ENCODE results near the gene EGF. TPM values are rescaled to one million over a fixed set of nuclear protein-coding genes. Genes with fewer than 3 reads are reported as not detected.

Gene EGF
- total RNA-seq, 1 experiment from 2014 or later = 0.25 TPM

- Histone ChIP-seq H3K36me3 (ENCODE audit: control insufficient read depth, insufficient read depth, low read length) (no peaks in the 10 kb centered on the region), H3K4me1 (peaks cover 8% of the 10 kb centered on the region; the same call in 1 of the 2 replicates), H3K4me3 (ENCODE audit: low read depth, low read length) (no peak overlapping the region), H3K9me3 (no peaks in the 10 kb centered on the region), H3K27me3 (replicated peaks; ENCODE audit: control insufficient read depth, insufficient read depth, low read length) (no peaks in the 10 kb centered on the region)
- intact Hi-C loops (cut with micrococcal nuclease; ENCODE audit: unreplicated experiment) = loop anchor here (2.0 to 5.0 kb wide), 2 partner anchors 153 to 557 kb away; partner anchors contain the start of gene RRH
- CTCF ChIA-PET = no interaction called here
- TF ChIP-seq CTCF (IDR thresholded peaks at IDR 0.05; ENCODE audit: insufficient read depth in 1 of 2, low read depth in 1 of 2, low read length in 1 of 2, severe bottlenecking in 1 of 2, unreplicated experiment in 1 of 2) = no peak
- no peaks in the 10 kb centered on the region for H3K36me3 Mint-ChIP-seq (ENCODE audit: insufficient read depth, unreplicated experiment)
- DNase-seq = no peak
- POLR2A ChIA-PET = interaction anchor here (0.6 kb wide), 1 partner anchor 764 kb away, joined by 5 read pairs; no protein-coding TSS in a partner anchor
- no peaks in the 10 kb centered on the region for H3K27me3 Mint-ChIP-seq (ENCODE audit: insufficient read depth, unreplicated experiment)
- H3K9me3 Mint-ChIP-seq (ENCODE audit: unreplicated experiment) = no peaks in the 10 kb centered on the region
- BruUV-seq (replicated peaks) = no TSS peak
- H3K4me3 Mint-ChIP-seq (ENCODE audit: unreplicated experiment) = no peak overlapping the region
- H3K4me1 Mint-ChIP-seq (ENCODE audit: low read depth, unreplicated experiment) = no peaks in the 10 kb centered on the region
- no peak overlapping the region for H3K27ac Mint-ChIP-seq (ENCODE audit: unreplicated experiment)
These were observed 67.4 kb downstream of the EGF start for GRCh38 chr4:109979920-109980717.

GRCh38 chr4:109981936-109982335 is 69.3 kb downstream of the EGF start:
- ChIA-PET CTCF (no interaction called here), POLR2A (no interaction called here)
- H3K27me3 ChIP-seq (replicated peaks; ENCODE audit: control insufficient read depth, insufficient read depth, low read length) = no peaks in the 10 kb centered on the region
- no peak for DNase-seq
- H3K4me3 ChIP-seq (ENCODE audit: low read depth, low read length) = no peak overlapping the region
- no peaks in the 10 kb centered on the region for H3K4me1 Mint-ChIP-seq (ENCODE audit: low read depth, unreplicated experiment)
- TF ChIP-seq CTCF (IDR thresholded peaks at IDR 0.05; ENCODE audit: insufficient read depth in 1 of 2, low read depth in 1 of 2, low read length in 1 of 2, severe bottlenecking in 1 of 2, unreplicated experiment in 1 of 2) = no peak
- H3K9me3 Mint-ChIP-seq (ENCODE audit: unreplicated experiment) = no peaks in the 10 kb centered on the region
- no TSS peak for BruUV-seq (replicated peaks)
- intact Hi-C loops (cut with micrococcal nuclease; ENCODE audit: unreplicated experiment) = no loop called here
- no peaks in the 10 kb centered on the region for H3K27me3 Mint-ChIP-seq (ENCODE audit: insufficient read depth, unreplicated experiment)
- H3K27ac Mint-ChIP-seq (ENCODE audit: unreplicated experiment) = no peak overlapping the region
- no peak overlapping the region for H3K4me3 Mint-ChIP-seq (ENCODE audit: unreplicated experiment)
- no peaks in the 10 kb centered on the region for H3K36me3 Mint-ChIP-seq (ENCODE audit: insufficient read depth, unreplicated experiment)
- H3K4me1 ChIP-seq = peaks cover 8% of the 10 kb centered on the region; the same call in 1 of the 2 replicates
- H3K36me3 ChIP-seq (ENCODE audit: control insufficient read depth, insufficient read depth, low read length) = no peaks in the 10 kb centered on the region
- no peaks in the 10 kb centered on the region for H3K9me3 ChIP-seq

GRCh38 chr4:109982521-109982920 is 69.8 kb downstream of the EGF start:
- Histone ChIP-seq H3K36me3 (ENCODE audit: control insufficient read depth, insufficient read depth, low read length) (no peaks in the 10 kb centered on the region), H3K9me3 (no peaks in the 10 kb centered on the region), H3K4me3 (ENCODE audit: low read depth, low read length) (no peak overlapping the region), H3K27me3 (replicated peaks; ENCODE audit: control insufficient read depth, insufficient read depth, low read length) (no peaks in the 10 kb centered on the region), H3K4me1 (peaks cover 8% of the 10 kb centered on the region; the same call in 1 of the 2 replicates)
- no peak for TF ChIP-seq CTCF (IDR thresholded peaks at IDR 0.05; ENCODE audit: insufficient read depth in 1 of 2, low read depth in 1 of 2, low read length in 1 of 2, severe bottlenecking in 1 of 2, unreplicated experiment in 1 of 2)
- POLR2A ChIA-PET = no interaction called here
- Mint-ChIP-seq H3K9me3 (ENCODE audit: unreplicated experiment) (no peaks in the 10 kb centered on the region), H3K27me3 (ENCODE audit: insufficient read depth, unreplicated experiment) (no peaks in the 10 kb centered on the region), H3K4me1 (ENCODE audit: low read depth, unreplicated experiment) (no peaks in the 10 kb centered on the region), H3K4me3 (ENCODE audit: unreplicated experiment) (no peak overlapping the region), H3K36me3 (ENCODE audit: insufficient read depth, unreplicated experiment) (no peaks in the 10 kb centered on the region), H3K27ac (ENCODE audit: unreplicated experiment) (no peak overlapping the region)
- no TSS peak for BruUV-seq (replicated peaks)
- DNase-seq = no peak
- intact Hi-C loops (cut with micrococcal nuclease; ENCODE audit: unreplicated experiment) = no loop called here
- CTCF ChIA-PET = no interaction called here
